8988T (cell line): ENCODE data around the gene LARP6.
"Not testable (repeated sequence)": the region's sequence is repeated elsewhere in the genome, so short reads cannot be mapped to it uniquely, and the experiment has no call there.

Source experiments
- DNase-seq: peaks from one replicate; pipeline ENCODE4 v3.0.0; 2011

LARP6 gene

DNA sequence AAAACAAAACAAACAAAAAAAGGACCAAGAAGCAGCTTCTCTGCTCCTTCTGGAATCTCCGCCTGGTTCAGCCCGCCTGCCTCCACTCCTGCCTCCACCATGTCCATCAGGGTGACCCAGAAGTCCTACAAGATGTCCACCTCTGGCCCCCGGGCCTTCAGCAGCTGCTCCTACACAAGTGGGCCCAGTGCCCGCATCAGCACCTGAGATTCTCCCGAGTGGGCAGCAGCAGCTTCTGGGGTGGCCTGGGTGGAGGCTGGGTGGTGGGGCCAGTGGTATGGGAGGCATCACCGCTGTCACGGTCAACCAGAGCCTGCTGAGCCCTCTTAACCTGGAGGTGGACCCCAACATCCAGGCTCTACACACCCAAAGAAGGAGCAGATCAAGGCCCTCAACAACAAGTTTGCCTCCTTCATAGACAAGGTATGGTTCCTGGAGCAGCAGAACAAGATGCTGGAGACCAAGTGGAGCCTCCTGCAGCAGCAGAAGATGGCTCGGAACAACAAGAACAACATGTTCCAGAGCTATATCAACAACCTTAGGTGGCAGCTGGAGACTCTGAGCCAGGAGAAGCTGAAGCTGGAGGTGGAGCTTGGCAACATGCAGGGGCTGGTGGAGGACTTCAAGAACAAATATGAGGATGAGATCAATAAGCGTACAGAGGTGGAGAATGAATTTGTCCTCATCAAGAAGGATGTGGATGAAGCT is 4.8 kb upstream of the LARP6 start:
- DNase-seq = not testable (repeated sequence)

GRCh38 chr15:70857562-70858285 is 3.8 kb upstream of the LARP6 start:
- DNase-seq = no peak

DNA sequence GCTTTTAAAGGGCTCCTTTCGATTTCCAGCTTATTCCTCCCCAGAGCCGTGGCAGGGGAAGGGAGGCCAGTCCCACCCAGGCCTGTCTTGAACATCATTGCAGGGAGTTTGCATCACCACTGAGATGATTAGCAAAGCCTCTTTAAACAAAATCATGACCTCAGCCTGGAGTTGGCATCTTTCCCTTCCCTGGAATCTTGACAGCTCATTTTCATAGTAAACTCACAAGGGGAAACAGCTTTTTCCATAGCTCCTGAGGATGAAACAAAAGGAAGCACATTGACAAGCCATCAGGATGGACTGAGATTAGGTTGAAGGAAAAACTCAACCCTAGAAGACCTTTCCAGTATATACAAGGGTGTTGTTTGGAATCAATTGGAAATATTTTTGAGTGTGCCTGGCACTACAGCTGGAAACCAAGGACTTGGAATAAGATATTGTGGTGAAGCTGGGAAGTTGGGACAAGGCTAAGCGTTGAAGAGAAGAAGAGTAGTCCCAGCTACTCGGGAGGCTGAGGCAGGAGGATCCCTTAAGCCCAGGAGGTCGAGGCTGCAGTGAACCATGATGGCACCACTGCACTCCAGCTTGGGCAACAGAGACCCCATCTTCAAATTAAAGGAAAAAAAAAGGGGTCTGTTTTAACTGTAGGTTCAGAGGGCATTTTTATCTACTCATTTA is 3.1 kb upstream of the LARP6 start:
- DNase-seq = no peak

DNA sequence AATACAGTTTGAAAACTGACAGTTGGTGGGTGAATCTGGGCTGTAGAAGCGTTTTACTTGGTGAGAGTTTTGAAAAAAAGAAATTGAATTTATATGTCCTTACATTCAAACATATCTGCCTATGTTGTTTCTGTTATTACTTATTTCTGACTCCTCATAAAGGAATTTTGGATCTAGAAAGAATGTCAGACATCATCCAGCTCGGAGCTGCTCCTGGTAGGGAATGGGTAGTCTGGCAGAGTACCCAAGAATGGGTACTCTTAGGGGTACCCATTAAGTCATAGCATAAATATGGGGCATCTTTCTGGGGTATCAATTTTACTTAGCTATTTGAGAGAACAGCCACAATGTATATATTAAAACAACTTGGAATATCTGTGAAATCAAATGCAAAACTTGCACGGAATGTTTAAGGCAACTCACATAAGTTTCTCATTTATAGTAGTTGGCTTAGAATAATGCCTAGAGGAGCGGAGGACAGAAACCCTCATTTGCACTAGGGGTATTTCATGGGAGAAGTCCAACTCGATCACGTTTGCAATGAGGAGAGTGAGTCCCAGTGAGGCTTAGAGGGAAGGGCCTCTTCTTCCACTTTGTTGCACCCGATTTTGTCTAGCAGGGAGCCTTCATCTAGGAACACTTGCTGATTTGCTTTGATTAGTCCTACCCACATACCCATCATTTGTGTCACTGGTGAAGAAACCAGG is 2.4 kb upstream of the LARP6 start:
- no peak for DNase-seq

- DNase-seq = no peak
Measured at GRCh38 chr15:70855764-70856163, 1.8 kb upstream of the LARP6 start.

DNA sequence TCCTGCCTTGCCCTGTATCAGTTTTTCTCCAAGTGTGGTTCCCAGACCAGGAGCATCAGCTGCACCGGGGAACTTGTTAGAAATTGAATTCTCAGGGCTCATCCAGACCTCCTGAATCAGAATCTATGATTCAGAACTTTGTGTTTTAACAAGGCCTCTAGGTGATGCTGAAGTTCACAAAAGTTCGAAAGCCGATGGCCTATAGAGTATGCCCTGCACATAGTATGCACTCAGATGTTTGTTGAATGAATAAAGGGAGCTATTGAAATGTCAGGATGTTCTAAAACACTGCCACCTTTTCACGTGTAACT is 664 bp upstream of the LARP6 start:
- no peak for DNase-seq

DNA sequence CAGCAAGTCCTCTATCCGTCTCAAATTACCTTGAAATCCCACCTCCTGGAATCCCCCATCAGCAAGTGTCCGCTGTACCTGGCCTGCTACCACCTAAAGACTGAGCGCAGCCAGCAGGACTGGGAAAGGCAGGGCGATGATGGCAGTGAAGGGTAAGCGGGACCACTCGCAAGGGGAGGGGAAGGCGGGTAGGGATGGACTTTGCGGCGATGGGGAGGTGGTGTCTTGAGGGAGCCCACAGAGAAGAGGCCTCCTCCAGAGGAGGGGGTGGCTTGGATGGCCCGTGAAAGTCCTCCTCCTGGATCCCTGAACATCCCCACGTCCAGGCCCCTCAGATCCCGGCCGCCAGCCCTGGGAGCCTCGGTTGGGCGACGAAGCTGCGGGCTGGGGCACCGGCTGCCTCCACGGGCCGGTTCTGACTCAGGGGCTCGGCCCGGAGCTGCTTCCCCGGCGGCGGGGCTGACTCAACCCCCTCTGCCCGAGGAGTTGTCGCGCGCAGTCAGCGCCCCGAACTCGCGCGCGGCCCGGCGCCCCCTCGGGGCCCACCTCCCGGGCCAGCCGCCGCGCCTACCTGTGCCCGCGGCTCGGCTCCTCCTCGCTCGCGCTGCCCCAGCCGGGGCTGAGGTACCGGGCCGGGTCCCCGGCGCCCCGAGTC is 512 bp downstream of the LARP6 start:
- peak; percentile 56 for DNase-seq

DNA sequence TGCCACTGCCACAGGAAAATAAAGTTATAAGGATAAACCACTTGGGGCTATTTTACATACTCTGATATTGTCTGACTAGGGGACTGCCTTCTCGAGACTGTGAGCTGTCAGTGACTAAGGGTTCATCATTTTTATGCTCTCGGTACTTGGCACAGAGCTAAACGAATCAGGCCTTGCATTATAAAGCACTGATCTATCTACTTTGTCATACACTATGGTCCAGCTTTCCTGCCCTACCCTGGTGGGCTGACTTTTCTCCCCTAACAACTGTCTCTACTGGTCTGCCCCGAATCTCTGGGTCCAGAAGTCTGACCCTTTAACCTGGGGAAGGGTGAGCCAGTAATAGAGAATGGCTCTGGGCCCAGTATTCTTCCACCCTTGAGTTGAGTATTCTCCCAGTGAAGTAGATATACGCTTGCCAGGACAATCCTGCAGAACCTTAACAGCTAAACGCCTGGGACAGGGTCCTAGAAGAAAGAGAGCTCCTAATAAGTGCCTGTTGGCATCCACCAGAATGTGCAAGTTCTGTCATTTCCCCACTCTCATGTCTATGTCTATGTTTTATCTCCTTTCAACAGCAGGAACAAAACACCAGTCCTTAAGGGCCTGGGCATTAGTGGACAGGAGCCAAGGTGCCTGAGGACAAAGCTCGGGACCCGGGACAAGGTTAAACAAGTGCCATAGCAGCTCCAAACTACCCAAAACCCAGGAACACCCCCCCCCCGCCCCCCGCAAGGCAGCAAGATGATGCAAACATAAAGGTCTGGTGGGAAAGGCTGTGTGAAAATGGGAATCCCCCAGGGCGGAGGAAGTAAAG is 1.2 kb downstream of the LARP6 start:
- no peak for DNase-seq

- DNase-seq = no peak
Measured at GRCh38 chr15:70851889-70852288, 2.1 kb downstream of the LARP6 start.

- no peak for DNase-seq
Measured at GRCh38 chr15:70845602-70846360, 8.2 kb downstream of the LARP6 start.

DNA sequence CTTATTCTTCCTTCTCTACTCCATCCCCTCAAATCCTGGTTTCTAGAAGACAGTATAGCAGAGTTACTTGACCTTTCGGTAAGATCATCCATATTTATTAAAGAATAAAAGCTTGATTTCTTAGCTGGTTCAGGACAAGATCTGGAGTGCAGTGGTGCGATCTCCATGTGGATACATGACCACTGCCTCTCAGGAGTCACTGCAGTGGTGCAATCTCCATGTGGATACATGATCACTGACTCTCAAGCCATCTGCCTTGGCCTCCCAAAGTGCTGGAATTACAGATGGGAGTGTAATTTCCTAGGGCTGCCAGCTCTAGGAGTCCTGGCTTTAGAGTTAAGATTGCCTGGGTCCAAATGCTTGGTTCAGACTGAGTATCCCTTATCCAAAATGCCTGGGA is 16.5 kb downstream of the LARP6 start:
- no peak for DNase-seq

DNA sequence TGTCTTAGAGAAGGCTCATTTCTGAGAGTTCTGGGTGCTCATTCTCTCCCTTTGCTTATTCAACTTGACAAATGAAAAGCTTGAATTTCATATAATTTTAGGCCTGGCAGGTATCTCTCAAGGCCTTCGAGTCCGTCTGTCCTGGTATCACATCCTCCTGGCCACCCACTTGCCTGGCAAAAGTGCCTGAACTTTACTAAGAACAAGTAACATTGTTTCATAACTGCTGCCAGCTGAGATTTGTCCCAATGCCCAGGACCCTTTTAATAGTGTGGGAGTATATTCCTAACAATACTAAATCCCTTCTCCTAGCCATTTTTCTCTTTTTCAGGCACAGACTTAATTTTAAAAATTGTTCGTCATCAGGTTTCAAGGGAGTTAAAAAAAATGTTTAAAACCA is 18.1 kb downstream of the LARP6 start:
- DNase-seq = no peak

DNA sequence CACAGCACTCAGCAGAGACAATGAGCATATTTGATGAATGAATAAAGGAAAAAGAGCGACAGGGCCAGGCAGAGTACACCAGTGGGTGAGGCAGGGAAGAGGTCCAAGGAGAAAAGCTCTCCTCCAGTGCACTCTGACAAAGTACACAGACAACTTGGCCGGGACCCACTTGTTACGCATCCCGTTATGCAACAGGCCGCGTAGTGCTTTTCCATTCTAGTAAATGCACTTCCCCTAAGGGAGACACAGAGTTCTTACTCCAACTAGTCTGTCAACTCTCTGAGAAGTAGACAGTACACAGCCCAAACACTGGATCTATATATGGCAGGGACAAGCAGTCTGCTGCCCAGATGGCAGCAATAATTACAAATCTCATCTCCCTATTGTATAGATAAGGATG is 18.5 kb downstream of the LARP6 start:
- DNase-seq = no peak

DNA sequence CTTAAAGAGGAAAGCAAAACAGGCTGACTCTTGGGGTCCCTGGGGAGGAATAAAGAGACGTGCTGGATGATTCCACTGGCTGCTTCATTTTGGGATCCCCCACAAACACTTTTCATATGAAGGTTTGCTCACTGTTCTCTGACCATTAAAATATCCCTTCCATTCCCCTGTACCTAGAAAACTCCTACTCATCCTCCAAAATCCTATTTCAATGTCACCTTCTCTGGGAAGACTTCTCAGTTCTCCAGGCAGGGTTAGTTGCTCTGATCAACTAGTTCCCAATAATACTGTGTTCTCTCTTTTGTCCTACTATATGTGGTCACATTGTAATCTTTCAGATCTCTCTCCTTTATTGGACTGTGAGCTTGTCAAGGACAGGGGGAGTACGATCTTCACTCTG is 19.0 kb downstream of the LARP6 start:
- DNase-seq = no peak

DNA sequence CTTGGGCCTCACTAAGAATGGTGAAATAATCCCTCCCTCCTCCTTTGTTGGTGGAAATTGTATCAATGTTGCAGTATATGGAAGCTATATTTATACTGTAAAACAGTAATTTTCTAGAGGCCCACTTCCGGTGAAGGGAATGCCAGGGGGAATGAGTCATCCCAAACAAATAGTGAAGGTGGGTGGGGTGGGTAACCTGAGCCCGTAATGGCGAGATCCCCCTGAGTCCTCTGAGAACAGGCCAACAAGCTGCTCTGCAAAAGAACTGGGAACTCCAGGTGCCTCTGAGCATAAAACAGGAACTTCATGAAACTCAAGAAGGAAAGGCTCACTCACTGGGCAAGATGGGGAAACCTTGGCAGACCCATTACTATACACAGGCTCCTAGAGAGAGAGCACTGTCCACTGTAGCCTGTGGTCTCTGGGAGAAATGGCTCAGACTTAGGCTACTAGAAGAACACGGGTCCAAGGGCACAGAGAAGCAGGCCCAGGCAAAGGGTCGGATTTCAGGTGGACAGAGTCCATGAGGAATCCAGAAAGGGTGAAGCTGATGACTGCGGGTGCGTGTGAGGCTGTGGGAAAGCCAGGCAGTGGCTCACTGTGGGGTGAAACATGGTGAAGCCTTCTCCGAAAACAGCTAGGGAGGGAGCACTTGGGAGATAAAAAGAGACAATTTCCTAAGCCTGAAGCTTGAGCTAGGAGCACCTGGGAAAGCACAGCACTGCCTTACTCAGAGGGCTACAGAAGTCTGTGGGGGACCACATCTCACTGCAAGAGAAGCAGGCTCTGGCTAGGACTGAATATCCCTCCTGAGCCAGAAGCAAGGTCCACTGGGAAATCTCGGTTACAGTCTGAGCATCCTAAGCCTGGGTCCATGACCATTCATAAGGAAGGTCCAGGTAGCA is 19.8 kb downstream of the LARP6 start:
- DNase-seq = peak; percentile 47

GRCh38 chr15:70833422-70833821 is 20.5 kb downstream of the LARP6 start:
- no peak for DNase-seq

- no peak for DNase-seq
Measured at GRCh38 chr15:70832176-70832575, 21.8 kb downstream of the LARP6 start.

GRCh38 chr15:70831094-70831911 is 22.7 kb downstream of the LARP6 start:
- DNase-seq = no peak

DNA sequence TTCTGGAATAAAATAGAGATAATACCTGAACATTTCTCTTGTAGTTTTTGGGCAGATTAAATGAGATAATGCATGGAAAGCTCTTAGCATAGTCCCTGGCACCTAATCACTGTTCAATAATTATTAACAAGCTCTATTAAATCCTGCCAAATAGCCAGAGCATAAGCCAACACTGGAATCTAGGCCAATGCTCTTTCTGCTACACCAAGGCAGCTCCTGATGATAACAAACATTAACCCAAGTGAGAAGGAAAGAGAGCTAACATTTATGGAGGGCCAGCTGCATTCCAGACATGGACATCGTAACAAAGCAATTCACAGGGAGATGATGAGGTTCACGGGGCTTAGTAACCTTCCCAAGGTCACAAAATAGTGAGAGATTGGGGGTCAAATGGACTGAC is 23.3 kb downstream of the LARP6 start:
- no peak for DNase-seq
